WTC11 (cell line): ENCODE results near the gene BRSK1.

ENCODE experiments used
- CBFB ChIP-seq: sonication (generic); formaldehyde crosslinking; IDR thresholded peaks from 2 replicates; pipeline ENCODE4 v1.8.1; 2022; ENCODE audit warnings: mild to moderate bottlenecking, low read depth, missing genetic modification reagents
- CREB1 ChIP-seq: sonication (generic); formaldehyde crosslinking; IDR thresholded peaks from 2 replicates; pipeline ENCODE4 v1.8.0; 2023; ENCODE audit warnings: mild to moderate bottlenecking, missing genetic modification reagents
- ELF4 ChIP-seq: sonication (generic); formaldehyde crosslinking; IDR thresholded peaks from 2 replicates; pipeline ENCODE4 v1.8.1; 2022; ENCODE audit warnings: low read depth, mild to moderate bottlenecking, moderate library complexity, missing genetic modification reagents
- MAX ChIP-seq: sonication (generic); formaldehyde crosslinking; IDR thresholded peaks from 2 replicates; pipeline ENCODE4 v1.8.0; 2022; ENCODE audit warnings: mild to moderate bottlenecking, missing genetic modification reagents
- OVOL2 ChIP-seq: fragments of 250-450 bp; sonication (Bioruptor Pico); IDR thresholded peaks from 2 replicates; pipeline ENCODE4 v1.9.0; 2021; ENCODE audit warnings: mild to moderate bottlenecking, borderline replicate concordance
- RORB ChIP-seq: fragments of 250-450 bp; sonication (Bioruptor Pico); IDR thresholded peaks from 2 replicates; pipeline ENCODE4 v1.9.0; 2021; ENCODE audit warnings: mild to moderate bottlenecking
- TCF7 ChIP-seq: sonication (generic); formaldehyde crosslinking; IDR thresholded peaks from 2 replicates; pipeline ENCODE4 v1.8.0; 2022; ENCODE audit warnings: mild to moderate bottlenecking, low read depth, missing genetic modification reagents, moderate library complexity
- USF1 ChIP-seq: sonication (generic); formaldehyde crosslinking; IDR thresholded peaks from 2 replicates; pipeline ENCODE4 v1.8.0; 2022; ENCODE audit warnings: mild to moderate bottlenecking, missing genetic modification reagents
- USF2 ChIP-seq: sonication (generic); formaldehyde crosslinking; IDR thresholded peaks from 2 replicates; pipeline ENCODE4 v1.8.1; 2023; ENCODE audit warnings: mild to moderate bottlenecking, missing genetic modification reagents, moderate library complexity
- ZNF121 ChIP-seq: sonication (generic); formaldehyde crosslinking; IDR thresholded peaks from 2 replicates; pipeline ENCODE4 v1.8.0; 2023; ENCODE audit warnings: missing genetic modification reagents
- TF ChIP-seq, protein P1 (sequence below): fragments of 200-600 bp; IDR thresholded peaks from 2 replicates; pipeline ENCODE4 v1.8.0; 2022; ENCODE audit warnings: antibody characterized with exemption
- TF ChIP-seq, protein P2 (sequence below): fragments of 250-450 bp; sonication (Bioruptor Pico); IDR thresholded peaks from 2 replicates; pipeline ENCODE4 v2.1.2; 2022; ENCODE audit warnings: mild to moderate bottlenecking, moderate library complexity
- TF ChIP-seq, protein P3 (sequence below): fragments of 250-450 bp; sonication (Bioruptor Pico); IDR thresholded peaks from 2 replicates; pipeline ENCODE4 v1.9.0; 2021; ENCODE audit warnings: mild to moderate bottlenecking, borderline replicate concordance

GRCh38 chr19:55304279-55304978, 20.6 kb downstream of the BRSK1 start:
- TF ChIP-seq OVOL2 (CRISPR knock-in tag), result no peak
- no peak for TF ChIP-seq USF1 (CRISPR knock-in tag)
- TF ChIP-seq, protein P1, sequence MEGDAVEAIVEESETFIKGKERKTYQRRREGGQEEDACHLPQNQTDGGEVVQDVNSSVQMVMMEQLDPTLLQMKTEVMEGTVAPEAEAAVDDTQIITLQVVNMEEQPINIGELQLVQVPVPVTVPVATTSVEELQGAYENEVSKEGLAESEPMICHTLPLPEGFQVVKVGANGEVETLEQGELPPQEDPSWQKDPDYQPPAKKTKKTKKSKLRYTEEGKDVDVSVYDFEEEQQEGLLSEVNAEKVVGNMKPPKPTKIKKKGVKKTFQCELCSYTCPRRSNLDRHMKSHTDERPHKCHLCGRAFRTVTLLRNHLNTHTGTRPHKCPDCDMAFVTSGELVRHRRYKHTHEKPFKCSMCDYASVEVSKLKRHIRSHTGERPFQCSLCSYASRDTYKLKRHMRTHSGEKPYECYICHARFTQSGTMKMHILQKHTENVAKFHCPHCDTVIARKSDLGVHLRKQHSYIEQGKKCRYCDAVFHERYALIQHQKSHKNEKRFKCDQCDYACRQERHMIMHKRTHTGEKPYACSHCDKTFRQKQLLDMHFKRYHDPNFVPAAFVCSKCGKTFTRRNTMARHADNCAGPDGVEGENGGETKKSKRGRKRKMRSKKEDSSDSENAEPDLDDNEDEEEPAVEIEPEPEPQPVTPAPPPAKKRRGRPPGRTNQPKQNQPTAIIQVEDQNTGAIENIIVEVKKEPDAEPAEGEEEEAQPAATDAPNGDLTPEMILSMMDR, result no peak
- no peak for TF ChIP-seq TCF7 (CRISPR knock-in tag)
- TF ChIP-seq USF2, result no peak
- TF ChIP-seq, protein P2, sequence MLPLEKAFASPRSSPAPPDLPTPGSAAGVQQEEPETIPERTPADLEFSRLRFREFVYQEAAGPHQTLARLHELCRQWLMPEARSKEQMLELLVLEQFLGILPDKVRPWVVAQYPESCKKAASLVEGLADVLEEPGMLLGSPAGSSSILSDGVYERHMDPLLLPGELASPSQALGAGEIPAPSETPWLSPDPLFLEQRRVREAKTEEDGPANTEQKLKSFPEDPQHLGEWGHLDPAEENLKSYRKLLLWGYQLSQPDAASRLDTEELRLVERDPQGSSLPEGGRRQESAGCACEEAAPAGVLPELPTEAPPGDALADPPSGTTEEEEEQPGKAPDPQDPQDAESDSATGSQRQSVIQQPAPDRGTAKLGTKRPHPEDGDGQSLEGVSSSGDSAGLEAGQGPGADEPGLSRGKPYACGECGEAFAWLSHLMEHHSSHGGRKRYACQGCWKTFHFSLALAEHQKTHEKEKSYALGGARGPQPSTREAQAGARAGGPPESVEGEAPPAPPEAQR (CRISPR knock-in tag), result no peak
- TF ChIP-seq, protein P3, sequence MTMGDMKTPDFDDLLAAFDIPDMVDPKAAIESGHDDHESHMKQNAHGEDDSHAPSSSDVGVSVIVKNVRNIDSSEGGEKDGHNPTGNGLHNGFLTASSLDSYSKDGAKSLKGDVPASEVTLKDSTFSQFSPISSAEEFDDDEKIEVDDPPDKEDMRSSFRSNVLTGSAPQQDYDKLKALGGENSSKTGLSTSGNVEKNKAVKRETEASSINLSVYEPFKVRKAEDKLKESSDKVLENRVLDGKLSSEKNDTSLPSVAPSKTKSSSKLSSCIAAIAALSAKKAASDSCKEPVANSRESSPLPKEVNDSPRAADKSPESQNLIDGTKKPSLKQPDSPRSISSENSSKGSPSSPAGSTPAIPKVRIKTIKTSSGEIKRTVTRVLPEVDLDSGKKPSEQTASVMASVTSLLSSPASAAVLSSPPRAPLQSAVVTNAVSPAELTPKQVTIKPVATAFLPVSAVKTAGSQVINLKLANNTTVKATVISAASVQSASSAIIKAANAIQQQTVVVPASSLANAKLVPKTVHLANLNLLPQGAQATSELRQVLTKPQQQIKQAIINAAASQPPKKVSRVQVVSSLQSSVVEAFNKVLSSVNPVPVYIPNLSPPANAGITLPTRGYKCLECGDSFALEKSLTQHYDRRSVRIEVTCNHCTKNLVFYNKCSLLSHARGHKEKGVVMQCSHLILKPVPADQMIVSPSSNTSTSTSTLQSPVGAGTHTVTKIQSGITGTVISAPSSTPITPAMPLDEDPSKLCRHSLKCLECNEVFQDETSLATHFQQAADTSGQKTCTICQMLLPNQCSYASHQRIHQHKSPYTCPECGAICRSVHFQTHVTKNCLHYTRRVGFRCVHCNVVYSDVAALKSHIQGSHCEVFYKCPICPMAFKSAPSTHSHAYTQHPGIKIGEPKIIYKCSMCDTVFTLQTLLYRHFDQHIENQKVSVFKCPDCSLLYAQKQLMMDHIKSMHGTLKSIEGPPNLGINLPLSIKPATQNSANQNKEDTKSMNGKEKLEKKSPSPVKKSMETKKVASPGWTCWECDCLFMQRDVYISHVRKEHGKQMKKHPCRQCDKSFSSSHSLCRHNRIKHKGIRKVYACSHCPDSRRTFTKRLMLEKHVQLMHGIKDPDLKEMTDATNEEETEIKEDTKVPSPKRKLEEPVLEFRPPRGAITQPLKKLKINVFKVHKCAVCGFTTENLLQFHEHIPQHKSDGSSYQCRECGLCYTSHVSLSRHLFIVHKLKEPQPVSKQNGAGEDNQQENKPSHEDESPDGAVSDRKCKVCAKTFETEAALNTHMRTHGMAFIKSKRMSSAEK (CRISPR knock-in tag), result no peak
- no peak for TF ChIP-seq CBFB
- no peak for TF ChIP-seq ZNF121
- no peak for TF ChIP-seq CREB1
- TF ChIP-seq RORB (CRISPR knock-in tag), result no peak
- no peak for TF ChIP-seq MAX (CRISPR knock-in tag)
- no peak for TF ChIP-seq ELF4 (CRISPR knock-in tag)
